ENCODE measurements around the gene ZDHHC14.

The ZDHHC14 gene

GRCh38 chr6:157527471-157527907 is 146.5 kb downstream of the ZDHHC14 start:
- Histone ChIP-seq H3K36me3 (replicated peaks) (no peaks in the 10 kb centered on the region), H3K27me3 (replicated peaks) (no peaks in the 10 kb centered on the region), H3K4me3 (ENCODE audit: low read depth, low read length) (no peak overlapping the region), H3K27ac (no peak overlapping the region)
- DNase-seq, result peak; percentile 11
- in situ Hi-C loops (cut with HindIII; ENCODE audit: low pct_ligation_motif_present, low sequenced_read_pairs), result no loop called here
- no peak for TF ChIP-seq CTCF (IDR thresholded peaks at IDR 0.05; ENCODE audit: low read depth, low read length, missing control alignments)

- no peaks in the 10 kb centered on the region for H3K36me3 ChIP-seq (replicated peaks)
- H3K27ac ChIP-seq, result no peak overlapping the region
- peak; percentile 19 for DNase-seq
- H3K4me3 ChIP-seq (ENCODE audit: low read depth, low read length), result no peak overlapping the region
- in situ Hi-C loops (cut with HindIII; ENCODE audit: low pct_ligation_motif_present, low sequenced_read_pairs), result no loop called here
- no peaks in the 10 kb centered on the region for H3K27me3 ChIP-seq (replicated peaks)
- no peak for TF ChIP-seq CTCF (IDR thresholded peaks at IDR 0.05; ENCODE audit: low read depth, low read length, missing control alignments)
Measured at GRCh38 chr6:157528931-157529653, 148.1 kb downstream of the ZDHHC14 start.

- in situ Hi-C loops (cut with HindIII; ENCODE audit: low pct_ligation_motif_present, low sequenced_read_pairs), result no loop called here
- H3K27me3 ChIP-seq (replicated peaks), result no peaks in the 10 kb centered on the region
- H3K4me3 ChIP-seq (ENCODE audit: low read depth, low read length), result no peak overlapping the region
- TF ChIP-seq CTCF (IDR thresholded peaks at IDR 0.05; ENCODE audit: low read depth, low read length, missing control alignments), result no peak
- DNase-seq, result no peak
- H3K36me3 ChIP-seq (replicated peaks), result no peaks in the 10 kb centered on the region
- no peak overlapping the region for H3K27ac ChIP-seq
Measured at GRCh38 chr6:157529654-157530039, 148.7 kb downstream of the ZDHHC14 start.

GRCh38 chr6:157530126-157530525 is 149.1 kb downstream of the ZDHHC14 start:
- Histone ChIP-seq H3K36me3 (replicated peaks) (no peaks in the 10 kb centered on the region), H3K4me3 (ENCODE audit: low read depth, low read length) (no peak overlapping the region), H3K27ac (no peak overlapping the region), H3K27me3 (replicated peaks) (no peaks in the 10 kb centered on the region)
- TF ChIP-seq CTCF (IDR thresholded peaks at IDR 0.05; ENCODE audit: low read depth, low read length, missing control alignments), result no peak
- no peak for DNase-seq
- in situ Hi-C loops (cut with HindIII; ENCODE audit: low pct_ligation_motif_present, low sequenced_read_pairs), result no loop called here

- no peak overlapping the region for H3K27ac ChIP-seq
- TF ChIP-seq CTCF (IDR thresholded peaks at IDR 0.05; ENCODE audit: low read depth, low read length, missing control alignments), result no peak
- in situ Hi-C loops (cut with HindIII; ENCODE audit: low pct_ligation_motif_present, low sequenced_read_pairs), result no loop called here
- H3K36me3 ChIP-seq (replicated peaks), result no peaks in the 10 kb centered on the region
- no peak for DNase-seq
- no peaks in the 10 kb centered on the region for H3K27me3 ChIP-seq (replicated peaks)
- no peak overlapping the region for H3K4me3 ChIP-seq (ENCODE audit: low read depth, low read length)
Measured at GRCh38 chr6:157530724-157531168, 149.8 kb downstream of the ZDHHC14 start.
